SK-N-SH treated with all-trans-retinoic acid at 6 μM for 48 hours (cell line): ENCODE data around the gene RBL2.
"Not testable (repeated sequence)": the region's sequence is repeated elsewhere in the genome, so short reads cannot be mapped to it uniquely, and the experiment has no call there.

Experiments used
- ATAC-seq: fragments of 200-7000 bp; cut with Tn5 transposase; 3 replicates; pipeline ENCODE4 v1.9.1; 2020; ENCODE audit warnings: mild to moderate bottlenecking, moderate library complexity
- ARNTL ChIP-seq: fragments of 450-650 bp; formaldehyde crosslinking; IDR thresholded peaks from 2 replicates; pipeline ENCODE4 v1.5.0; 2020; ENCODE audit warnings: low read depth, mild to moderate bottlenecking, moderate library complexity, borderline replicate concordance
- BACH2 ChIP-seq: fragments of 250-450 bp; sonication (Bioruptor Pico); IDR thresholded peaks from 2 replicates; pipeline ENCODE4 v1.9.0; 2021; ENCODE audit warnings: mild to moderate bottlenecking, borderline replicate concordance
- CSDC2 ChIP-seq: fragments of 250-450 bp; sonication (Bioruptor Pico); IDR thresholded peaks from 2 replicates; pipeline ENCODE4 v1.5.0; 2020; ENCODE audit warnings: mild to moderate bottlenecking, moderate library complexity
- ESRRG ChIP-seq: fragments of 250-450 bp; sonication (Bioruptor Pico); IDR thresholded peaks from 2 replicates; pipeline ENCODE4 v1.6.1; 2021; ENCODE audit warnings: mild to moderate bottlenecking
- GLIS3 ChIP-seq: fragments of 250-450 bp; sonication (Bioruptor Pico); IDR thresholded peaks from 2 replicates; pipeline ENCODE4 v1.5.0; 2020; ENCODE audit warnings: mild to moderate bottlenecking, moderate library complexity
- ISL1 ChIP-seq: fragments of 250-450 bp; sonication (Bioruptor Pico); IDR thresholded peaks from 2 replicates; pipeline ENCODE4 v2.1.2; 2022; ENCODE audit warnings: mild to moderate bottlenecking, moderate library complexity
- PPARA ChIP-seq: fragments of 250-450 bp; sonication (Bioruptor Pico); IDR thresholded peaks from 2 replicates; pipeline ENCODE4 v1.5.0; 2020; ENCODE audit warnings: mild to moderate bottlenecking, borderline replicate concordance
- RARB ChIP-seq: fragments of 250-450 bp; sonication (Bioruptor Pico); IDR thresholded peaks from 2 replicates; pipeline ENCODE4 v1.8.0; 2021; ENCODE audit warnings: mild to moderate bottlenecking, moderate library complexity
- SNAI2 ChIP-seq: fragments of 250-450 bp; sonication (Bioruptor Pico); IDR thresholded peaks from 2 replicates; pipeline ENCODE4 v1.5.0; 2020; ENCODE audit warnings: mild to moderate bottlenecking, moderate library complexity
- TCF4 ChIP-seq: fragments of 250-450 bp; sonication (Bioruptor Pico); IDR thresholded peaks from 2 replicates; pipeline ENCODE4 v1.8.0; 2021; ENCODE audit warnings: mild to moderate bottlenecking, moderate library complexity, borderline replicate concordance
- TOX ChIP-seq: fragments of 250-450 bp; sonication (Bioruptor Pico); IDR thresholded peaks from 2 replicates; pipeline ENCODE4 v1.8.0; 2021; ENCODE audit warnings: mild to moderate bottlenecking, moderate library complexity, borderline replicate concordance
- ZC3H10 ChIP-seq: fragments of 250-450 bp; sonication (Bioruptor Pico); IDR thresholded peaks from 2 replicates; pipeline ENCODE4 v1.5.1; 2021; ENCODE audit warnings: mild to moderate bottlenecking, moderate library complexity
- ZFP30 ChIP-seq: fragments of 450-650 bp; formaldehyde crosslinking; IDR thresholded peaks from 2 replicates; pipeline ENCODE4 v1.5.0; 2022; ENCODE audit warnings: mild to moderate bottlenecking, moderate library complexity
- ZNF70 ChIP-seq: fragments of 450-650 bp; formaldehyde crosslinking; IDR thresholded peaks from 2 replicates; pipeline ENCODE4 v1.5.0; 2020; ENCODE audit warnings: mild to moderate bottlenecking, moderate library complexity
- ZNF8 ChIP-seq: fragments of 450-650 bp; formaldehyde crosslinking; IDR thresholded peaks from 2 replicates; pipeline ENCODE4 v1.5.0; 2020; ENCODE audit warnings: mild to moderate bottlenecking, moderate library complexity
- TF ChIP-seq, protein P1 (sequence below): fragments of 250-450 bp; sonication (Bioruptor Pico); IDR thresholded peaks from 2 replicates; pipeline ENCODE4 v1.5.1; 2021; ENCODE audit warnings: mild to moderate bottlenecking, moderate library complexity
- TF ChIP-seq, protein P2 (sequence below): fragments of 250-450 bp; sonication (Bioruptor Pico); IDR thresholded peaks from 2 replicates; pipeline ENCODE4 v1.8.0; 2021; ENCODE audit warnings: low read depth, mild to moderate bottlenecking, moderate library complexity, borderline replicate concordance
- TF ChIP-seq, protein P3 (sequence below): fragments of 250-450 bp; sonication (Bioruptor Pico); IDR thresholded peaks from 2 replicates; pipeline ENCODE4 v1.8.0; 2020; ENCODE audit warnings: mild to moderate bottlenecking, moderate library complexity, borderline replicate concordance
- TF ChIP-seq, protein P4 (sequence below): fragments of 250-450 bp; sonication (Bioruptor Pico); IDR thresholded peaks from 2 replicates; pipeline ENCODE4 v1.5.0; 2020; ENCODE audit warnings: mild to moderate bottlenecking, moderate library complexity
- TF ChIP-seq, protein P5 (sequence below): fragments of 250-450 bp; sonication (Bioruptor Pico); IDR thresholded peaks from 2 replicates; pipeline ENCODE4 v1.5.1; 2020; ENCODE audit warnings: low read depth, mild to moderate bottlenecking, moderate library complexity

The RBL2 gene

DNA sequence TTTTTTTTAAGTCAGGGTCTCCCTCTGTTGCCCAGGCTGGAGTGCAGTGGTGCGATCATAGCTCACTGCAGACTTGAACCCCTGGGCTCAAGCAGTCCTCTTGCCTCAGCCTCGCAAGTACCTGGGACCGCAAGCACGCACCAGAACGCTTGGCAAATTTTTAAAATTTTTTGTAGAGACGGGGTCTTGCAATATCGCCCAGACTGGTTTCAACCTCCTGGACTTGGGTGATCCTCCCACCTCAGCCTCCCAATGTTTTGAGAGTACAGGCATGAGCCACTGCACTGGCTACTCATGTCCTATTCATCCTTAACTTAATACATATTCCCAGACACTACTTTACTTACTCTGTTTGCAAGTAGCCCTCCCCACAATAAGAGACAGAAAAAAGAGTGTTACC, 16.3 kb upstream of the RBL2 start:
- no peak for TF ChIP-seq ESRRG (CRISPR knock-in tag)
- TF ChIP-seq ISL1 (CRISPR knock-in tag), result no peak
- TF ChIP-seq, protein P1, sequence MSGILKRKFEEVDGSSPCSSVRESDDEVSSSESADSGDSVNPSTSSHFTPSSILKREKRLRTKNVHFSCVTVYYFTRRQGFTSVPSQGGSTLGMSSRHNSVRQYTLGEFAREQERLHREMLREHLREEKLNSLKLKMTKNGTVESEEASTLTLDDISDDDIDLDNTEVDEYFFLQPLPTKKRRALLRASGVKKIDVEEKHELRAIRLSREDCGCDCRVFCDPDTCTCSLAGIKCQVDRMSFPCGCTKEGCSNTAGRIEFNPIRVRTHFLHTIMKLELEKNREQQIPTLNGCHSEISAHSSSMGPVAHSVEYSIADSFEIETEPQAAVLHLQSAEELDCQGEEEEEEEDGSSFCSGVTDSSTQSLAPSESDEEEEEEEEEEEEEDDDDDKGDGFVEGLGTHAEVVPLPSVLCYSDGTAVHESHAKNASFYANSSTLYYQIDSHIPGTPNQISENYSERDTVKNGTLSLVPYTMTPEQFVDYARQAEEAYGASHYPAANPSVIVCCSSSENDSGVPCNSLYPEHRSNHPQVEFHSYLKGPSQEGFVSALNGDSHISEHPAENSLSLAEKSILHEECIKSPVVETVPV (CRISPR knock-in tag), result no peak
- TF ChIP-seq, protein P2, sequence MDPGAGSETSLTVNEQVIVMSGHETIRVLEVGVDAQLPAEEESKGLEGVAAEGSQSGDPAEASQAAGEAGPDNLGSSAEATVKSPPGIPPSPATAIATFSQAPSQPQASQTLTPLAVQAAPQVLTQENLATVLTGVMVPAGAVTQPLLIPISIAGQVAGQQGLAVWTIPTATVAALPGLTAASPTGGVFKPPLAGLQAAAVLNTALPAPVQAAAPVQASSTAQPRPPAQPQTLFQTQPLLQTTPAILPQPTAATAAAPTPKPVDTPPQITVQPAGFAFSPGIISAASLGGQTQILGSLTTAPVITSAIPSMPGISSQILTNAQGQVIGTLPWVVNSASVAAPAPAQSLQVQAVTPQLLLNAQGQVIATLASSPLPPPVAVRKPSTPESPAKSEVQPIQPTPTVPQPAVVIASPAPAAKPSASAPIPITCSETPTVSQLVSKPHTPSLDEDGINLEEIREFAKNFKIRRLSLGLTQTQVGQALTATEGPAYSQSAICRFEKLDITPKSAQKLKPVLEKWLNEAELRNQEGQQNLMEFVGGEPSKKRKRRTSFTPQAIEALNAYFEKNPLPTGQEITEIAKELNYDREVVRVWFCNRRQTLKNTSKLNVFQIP (CRISPR knock-in tag), result no peak
- no peak for ATAC-seq

DNA sequence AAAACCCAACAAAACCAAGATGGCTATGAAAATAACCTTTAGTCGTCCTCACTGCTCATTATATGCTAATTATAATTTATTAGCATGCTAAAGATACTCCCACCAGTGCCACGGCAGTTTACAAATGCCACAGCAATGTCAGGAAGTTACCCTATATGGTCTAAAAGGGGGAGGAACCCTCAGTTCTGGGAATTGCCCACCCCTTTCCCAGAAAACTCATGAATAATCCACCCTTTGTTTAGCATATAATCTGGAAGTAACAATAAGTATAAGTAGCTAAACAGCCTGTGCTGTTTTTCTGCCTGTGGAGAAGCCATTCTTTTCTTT, 14.9 kb upstream of the RBL2 start:
- not testable (repeated sequence) for ATAC-seq

DNA sequence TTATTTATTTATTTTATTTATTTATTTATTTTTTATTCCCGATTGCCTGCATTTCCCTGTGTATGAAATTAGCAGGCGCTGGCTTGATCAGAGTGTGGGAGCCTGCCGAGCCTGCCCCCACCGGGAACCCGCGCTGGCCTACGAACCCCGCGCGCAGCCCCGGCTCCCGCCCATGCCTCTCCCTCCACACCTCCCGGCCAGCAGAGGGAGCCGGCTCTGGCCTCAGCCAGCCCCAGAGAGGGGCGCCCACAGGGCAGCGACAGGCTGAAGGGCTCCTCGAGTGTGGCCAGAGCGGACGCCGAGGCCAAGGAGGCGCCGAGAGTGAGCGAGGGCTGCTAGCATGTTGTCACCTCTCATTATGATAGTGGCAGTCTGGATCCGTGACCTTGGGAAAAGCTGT, 13.0 kb upstream of the RBL2 start:
- no peak for ATAC-seq
- TF ChIP-seq CSDC2 (no peak), BACH2 (CRISPR knock-in tag) (no peak), PPARA (CRISPR knock-in tag) (no peak), ZNF70 (CRISPR knock-in tag) (no peak)

DNA sequence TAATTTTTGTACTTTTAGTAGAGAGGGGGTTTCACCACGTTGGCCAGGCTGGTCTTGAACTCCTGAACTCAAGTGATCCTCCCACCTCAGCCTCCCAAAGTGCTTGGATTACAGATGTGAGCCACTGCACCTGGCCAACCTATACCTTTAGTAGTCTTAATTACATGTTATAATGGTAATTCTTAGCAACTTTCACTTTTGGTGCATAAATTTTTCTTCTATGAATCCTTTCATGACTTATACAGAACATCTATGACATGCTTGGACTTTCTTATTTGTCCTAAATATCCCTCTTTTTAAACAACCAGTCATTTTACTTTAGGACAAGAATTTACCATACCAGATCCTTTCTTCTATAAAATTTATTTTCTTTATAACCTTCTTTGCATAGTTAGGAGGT, 10.3 kb upstream of the RBL2 start:
- not testable (repeated sequence) for ATAC-seq

DNA sequence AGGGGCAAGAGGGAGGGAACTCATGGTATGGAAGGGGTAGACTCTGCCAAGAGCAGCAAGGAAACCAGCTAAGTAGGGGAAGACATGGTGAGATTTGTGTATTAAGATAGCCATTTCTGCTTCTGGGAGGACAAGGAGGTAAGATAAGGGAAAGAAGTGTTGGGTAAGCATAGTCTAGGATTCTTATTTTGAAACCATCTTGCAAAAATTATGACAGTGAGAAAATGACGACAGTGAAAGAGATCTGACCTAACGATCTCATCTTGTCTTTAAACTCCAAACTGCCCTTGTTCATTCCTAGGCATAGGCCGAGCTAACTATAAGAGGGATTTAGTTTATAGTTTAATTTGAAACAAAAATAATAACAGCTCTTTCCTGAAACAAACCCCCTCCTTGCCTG, 5.6 kb upstream of the RBL2 start:
- ATAC-seq, result no peak

DNA sequence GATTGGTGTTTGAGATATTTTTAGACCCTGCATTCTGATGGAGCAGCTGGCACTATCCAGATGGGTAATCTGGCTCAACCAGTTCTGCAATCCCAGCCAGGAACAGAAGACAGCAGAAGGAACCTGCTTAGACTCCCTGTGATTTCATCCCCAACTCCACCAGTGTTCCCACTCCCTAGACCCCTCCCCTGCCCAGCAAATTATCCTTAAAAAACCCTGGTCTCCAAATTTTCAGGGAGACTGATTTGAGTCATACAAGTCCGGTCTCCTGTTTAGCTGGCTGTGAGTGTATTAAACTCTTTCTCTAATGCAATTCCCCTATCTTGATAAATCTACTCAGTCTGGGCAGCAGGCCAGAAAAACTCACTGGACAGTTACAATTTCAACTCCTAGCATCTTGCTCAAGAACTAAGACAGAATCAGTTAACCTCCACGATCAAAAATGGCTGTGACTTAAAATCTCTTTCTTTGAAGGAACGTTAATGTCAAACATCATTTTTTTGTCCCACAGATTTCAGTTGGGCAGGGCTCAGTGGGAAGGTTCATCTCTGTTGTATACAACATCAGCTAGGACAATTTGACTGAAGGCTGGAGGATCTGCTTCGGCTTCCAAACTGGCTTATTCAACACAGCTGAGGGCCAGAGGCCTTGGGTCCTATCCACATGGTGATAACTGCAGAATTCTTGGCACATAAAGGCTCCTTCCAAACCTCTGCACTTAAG, 4.9 kb upstream of the RBL2 start:
- peak; percentile 80 for ATAC-seq
- TF ChIP-seq, protein P3, sequence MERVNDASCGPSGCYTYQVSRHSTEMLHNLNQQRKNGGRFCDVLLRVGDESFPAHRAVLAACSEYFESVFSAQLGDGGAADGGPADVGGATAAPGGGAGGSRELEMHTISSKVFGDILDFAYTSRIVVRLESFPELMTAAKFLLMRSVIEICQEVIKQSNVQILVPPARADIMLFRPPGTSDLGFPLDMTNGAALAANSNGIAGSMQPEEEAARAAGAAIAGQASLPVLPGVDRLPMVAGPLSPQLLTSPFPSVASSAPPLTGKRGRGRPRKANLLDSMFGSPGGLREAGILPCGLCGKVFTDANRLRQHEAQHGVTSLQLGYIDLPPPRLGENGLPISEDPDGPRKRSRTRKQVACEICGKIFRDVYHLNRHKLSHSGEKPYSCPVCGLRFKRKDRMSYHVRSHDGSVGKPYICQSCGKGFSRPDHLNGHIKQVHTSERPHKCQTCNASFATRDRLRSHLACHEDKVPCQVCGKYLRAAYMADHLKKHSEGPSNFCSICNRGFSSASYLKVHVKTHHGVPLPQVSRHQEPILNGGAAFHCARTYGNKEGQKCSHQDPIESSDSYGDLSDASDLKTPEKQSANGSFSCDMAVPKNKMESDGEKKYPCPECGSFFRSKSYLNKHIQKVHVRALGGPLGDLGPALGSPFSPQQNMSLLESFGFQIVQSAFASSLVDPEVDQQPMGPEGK, result no peak
- TF ChIP-seq SNAI2 (CRISPR knock-in tag) (no peak), BACH2 (CRISPR knock-in tag) (no peak), RARB (CRISPR knock-in tag) (no peak), TOX (CRISPR knock-in tag) (no peak), ARNTL (CRISPR knock-in tag) (no peak), ZFP30 (CRISPR knock-in tag) (no peak), ESRRG (CRISPR knock-in tag) (no peak), ZC3H10 (no peak), ISL1 (CRISPR knock-in tag) (peak; percentile 75), TCF4 (peak; percentile 46; the same call in 1 of the 2 replicates), ZNF8 (CRISPR knock-in tag) (no peak), GLIS3 (CRISPR knock-in tag) (0 out of 2 replicates have a peak, but pooled peaks have one; percentile 53)
- TF ChIP-seq, protein P1 (CRISPR knock-in tag), result no peak

More for the DNA sequence above, 5.6 kb upstream of the RBL2 start:
- TF ChIP-seq, protein P4, sequence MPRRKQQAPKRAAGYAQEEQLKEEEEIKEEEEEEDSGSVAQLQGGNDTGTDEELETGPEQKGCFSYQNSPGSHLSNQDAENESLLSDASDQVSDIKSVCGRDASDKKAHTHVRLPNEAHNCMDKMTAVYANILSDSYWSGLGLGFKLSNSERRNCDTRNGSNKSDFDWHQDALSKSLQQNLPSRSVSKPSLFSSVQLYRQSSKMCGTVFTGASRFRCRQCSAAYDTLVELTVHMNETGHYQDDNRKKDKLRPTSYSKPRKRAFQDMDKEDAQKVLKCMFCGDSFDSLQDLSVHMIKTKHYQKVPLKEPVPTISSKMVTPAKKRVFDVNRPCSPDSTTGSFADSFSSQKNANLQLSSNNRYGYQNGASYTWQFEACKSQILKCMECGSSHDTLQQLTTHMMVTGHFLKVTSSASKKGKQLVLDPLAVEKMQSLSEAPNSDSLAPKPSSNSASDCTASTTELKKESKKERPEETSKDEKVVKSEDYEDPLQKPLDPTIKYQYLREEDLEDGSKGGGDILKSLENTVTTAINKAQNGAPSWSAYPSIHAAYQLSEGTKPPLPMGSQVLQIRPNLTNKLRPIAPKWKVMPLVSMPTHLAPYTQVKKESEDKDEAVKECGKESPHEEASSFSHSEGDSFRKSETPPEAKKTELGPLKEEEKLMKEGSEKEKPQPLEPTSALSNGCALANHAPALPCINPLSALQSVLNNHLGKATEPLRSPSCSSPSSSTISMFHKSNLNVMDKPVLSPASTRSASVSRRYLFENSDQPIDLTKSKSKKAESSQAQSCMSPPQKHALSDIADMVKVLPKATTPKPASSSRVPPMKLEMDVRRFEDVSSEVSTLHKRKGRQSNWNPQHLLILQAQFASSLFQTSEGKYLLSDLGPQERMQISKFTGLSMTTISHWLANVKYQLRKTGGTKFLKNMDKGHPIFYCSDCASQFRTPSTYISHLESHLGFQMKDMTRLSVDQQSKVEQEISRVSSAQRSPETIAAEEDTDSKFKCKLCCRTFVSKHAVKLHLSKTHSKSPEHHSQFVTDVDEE (CRISPR knock-in tag), result no peak
- TF ChIP-seq BACH2 (CRISPR knock-in tag) (no peak), ZNF8 (CRISPR knock-in tag) (no peak), ESRRG (CRISPR knock-in tag) (no peak), ARNTL (CRISPR knock-in tag) (no peak), ZC3H10 (no peak)
- TF ChIP-seq, protein P5, sequence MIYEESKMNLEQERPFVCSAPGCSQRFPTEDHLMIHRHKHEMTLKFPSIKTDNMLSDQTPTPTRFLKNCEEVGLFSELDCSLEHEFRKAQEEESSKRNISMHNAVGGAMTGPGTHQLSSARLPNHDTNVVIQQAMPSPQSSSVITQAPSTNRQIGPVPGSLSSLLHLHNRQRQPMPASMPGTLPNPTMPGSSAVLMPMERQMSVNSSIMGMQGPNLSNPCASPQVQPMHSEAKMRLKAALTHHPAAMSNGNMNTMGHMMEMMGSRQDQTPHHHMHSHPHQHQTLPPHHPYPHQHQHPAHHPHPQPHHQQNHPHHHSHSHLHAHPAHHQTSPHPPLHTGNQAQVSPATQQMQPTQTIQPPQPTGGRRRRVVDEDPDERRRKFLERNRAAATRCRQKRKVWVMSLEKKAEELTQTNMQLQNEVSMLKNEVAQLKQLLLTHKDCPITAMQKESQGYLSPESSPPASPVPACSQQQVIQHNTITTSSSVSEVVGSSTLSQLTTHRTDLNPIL (CRISPR knock-in tag), result no peak
